HG02938 (cell line): ENCODE data around the gene DNAAF1.
A peak's percentile ranks its signal among the peaks of the same experiment; 100 is the strongest.

Source experiments
- ATAC-seq: cut with Tn5 transposase; IDR thresholded peaks from one replicate; pipeline ENCODE4 v1.9.1; 2021; ENCODE audit warnings: mild to moderate bottlenecking, moderate library complexity; ENCODE audit not compliant: unreplicated experiment

Gene DNAAF1

DNA sequence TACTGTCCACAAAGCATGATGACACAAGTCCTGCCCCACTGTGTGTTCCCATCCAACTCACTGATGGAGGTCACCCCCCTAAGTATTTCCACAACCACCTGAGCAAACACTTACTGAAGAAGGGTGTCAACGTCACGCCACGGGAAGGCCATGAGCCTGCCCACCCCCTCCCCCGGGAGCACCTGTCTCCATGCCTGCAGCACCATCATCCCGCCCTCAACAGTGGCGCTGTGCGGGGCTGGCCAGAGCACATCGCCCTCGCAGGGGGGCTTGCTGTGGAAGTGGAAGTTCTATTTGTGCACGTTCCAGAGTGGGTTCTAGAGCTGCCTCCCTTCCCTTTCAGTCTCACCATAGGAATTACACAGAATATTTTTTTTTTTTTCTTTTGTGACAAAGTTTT is 24.1 kb upstream of the DNAAF1 start:
- ATAC-seq = no peak

DNA sequence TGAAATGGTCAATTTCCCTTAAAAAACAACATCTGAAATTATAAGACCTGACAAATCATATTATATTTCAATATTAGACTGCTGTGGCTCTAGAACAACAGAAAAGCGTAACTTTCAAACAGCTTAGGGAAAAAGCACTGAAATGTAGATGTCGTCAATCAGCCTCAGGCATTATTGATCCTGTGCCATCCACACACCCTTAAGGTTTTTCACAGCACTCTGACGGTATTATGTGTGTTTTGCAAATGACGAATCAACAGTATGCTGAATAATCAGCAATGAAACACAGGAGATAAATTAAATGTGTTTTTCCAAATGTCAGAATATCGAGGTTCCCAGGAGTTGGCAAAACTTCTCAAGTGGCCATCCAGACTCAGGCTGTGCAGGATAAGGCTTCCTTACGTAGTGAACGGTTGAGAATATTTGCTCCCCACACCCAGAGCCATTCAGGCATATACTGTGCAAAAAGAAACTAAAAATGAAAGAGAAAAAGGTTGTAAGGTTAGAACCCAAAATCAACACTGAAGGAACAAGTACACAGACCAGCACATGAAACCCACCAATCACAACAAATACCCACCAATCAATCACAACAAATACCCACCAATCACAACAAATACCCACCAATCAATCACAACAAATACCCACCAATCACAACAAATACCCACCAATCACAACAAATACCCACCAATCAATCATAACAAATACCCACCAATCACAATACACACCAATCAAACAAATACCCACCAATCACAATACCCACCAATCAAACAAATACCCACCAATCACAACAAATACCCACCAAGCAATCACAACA is 20.6 kb upstream of the DNAAF1 start:
- no peak for ATAC-seq

DNA sequence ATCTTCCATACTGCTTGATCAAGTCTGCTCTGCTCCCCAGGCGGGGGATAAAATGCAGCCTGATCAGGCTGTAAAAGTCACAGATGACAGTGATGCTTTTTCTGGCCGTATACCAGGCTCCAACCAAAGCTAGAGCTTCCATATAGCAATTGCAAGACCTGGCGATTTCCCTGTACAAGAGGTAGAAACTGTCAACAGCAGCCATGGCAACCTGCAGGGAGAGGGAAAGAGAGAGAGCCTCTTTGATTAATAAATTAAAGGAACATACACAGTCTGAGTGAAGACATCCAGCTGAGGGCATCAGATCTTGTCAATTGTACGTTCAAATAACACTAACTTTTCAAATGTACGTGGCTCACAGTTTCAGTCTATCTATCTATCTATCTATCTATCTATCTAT is 14.0 kb upstream of the DNAAF1 start:
- ATAC-seq = no peak

DNA sequence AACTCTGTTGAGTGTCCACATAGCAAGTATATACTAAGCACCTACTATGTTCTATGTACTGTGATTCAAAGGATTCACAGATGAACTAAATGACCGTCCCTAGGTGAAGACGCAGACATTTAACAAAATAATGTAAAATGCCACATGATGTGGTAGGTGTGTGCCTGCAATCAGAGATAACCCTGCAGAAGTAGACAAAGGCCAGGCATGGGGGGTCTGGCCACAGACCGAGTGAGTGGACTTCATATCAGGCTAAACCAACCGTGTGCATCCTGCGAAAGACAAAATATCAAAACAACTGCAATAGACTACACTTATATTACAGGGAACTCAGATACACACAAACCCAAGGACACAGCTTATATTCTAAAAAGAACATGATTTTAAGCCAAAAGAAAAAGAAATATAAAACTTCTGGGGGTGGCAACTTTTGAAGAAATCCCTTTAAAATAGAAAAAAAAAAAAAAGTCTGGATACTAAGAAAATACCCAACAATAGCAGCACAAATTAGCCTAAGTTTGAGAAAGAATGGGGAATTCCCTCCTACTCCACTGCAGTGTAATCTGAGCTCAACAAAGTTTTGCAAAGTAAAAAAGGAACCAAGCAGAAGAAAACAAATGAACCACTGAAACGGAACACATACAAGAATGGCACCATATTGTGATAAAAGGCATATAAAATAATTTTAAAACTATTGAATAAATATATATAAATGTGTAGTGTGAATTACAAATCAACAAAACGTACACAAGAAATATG is 12.4 kb upstream of the DNAAF1 start:
- ATAC-seq = no peak

DNA sequence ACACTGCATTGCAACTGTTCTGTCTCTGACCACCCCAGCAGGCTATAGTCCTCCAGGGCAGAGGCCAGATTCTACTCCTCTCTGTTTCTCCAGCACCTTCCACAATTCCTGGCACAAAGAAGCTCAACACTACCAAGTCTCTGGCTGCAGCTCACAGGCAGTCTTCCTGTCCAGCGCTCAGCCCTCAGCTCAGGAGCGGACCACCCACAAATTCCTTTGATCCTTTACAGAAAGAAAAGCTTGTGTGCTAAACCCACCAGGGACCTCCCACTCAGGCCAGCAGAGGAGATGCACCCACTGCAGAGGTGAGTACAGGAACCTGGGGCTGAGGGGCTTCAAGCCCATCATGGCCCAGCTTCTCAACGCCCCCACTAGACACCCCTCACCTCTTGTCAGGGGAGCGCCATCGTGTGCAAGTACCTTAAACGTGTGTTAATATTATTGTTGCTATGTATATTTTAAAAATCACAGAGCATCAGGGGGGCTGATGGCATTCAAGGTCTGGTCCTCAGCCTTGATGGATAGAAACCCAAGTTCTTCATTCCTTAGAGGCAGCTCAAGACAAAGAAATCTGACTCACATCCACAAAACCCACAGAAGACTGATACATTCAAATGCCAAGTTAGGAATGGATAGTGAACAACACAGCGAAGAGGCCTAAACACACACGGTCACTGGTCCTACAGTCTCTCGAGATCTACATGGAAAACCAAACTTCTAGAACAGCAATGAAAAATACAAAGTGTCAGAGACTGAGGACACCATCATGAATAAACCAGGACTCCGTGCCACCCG is 8.6 kb upstream of the DNAAF1 start:
- no peak for ATAC-seq

DNA sequence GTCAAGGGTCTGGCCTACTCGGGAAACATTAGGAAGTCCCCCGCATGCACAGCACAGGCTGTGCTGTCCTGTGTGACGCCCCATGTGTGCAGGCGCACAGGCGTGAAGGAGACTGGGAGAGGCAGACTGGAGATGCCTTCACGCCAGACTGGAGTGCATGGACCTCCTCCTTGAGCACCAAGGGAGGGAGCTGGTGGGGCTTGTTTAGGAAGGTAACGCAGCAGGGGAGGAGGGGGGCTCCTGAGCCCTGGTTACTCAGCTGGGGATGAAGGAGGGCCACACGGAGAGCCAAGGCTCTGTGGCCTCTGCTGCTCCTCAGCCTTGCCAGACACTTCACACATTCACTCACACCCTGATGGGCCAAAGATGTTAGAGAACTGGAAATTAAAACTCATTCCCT is 7.8 kb upstream of the DNAAF1 start:
- ATAC-seq = no peak

DNA sequence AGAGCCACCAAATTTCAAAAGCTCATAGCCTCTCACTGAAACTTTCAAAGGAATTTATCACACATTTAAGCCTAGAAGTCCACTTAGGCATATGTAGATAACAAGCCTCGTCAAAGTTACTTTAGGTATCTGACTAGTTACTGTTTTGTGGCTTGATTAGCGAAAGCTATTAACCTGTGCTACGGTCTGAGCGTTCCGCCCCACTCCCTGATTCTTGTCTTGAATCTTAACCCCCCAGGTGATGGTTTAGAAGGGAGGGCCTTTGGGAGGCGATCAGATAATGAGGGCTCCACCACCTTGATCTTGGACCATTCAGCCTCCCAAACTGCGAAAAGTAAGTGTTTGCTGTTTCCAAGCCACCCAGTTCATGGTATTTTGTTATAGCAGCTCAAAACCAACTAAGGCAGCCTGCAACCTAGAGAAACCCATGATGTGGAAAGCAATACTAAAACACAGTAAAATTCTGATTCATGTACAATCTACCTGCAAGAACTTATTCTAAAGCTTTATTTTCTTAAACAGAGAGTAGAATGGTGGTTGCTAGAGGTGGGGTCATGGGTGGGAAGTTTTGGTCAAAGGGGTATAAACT is 7.2 kb upstream of the DNAAF1 start:
- no peak for ATAC-seq

DNA sequence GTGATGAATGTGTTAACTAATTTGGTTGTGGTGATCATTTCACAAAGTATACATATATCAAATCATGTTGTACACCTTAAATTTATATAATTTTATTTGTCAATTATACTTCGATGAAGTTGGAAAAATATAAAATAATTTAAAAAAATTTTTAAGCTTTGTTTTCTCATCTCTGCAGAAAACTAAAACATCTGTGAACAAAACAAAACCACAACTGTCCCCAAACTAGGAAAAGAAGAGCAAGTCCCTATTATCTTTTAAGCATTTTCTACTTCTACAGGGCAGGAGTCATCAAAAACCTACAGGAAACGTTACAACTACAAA is 6.6 kb upstream of the DNAAF1 start:
- ATAC-seq = no peak

DNA sequence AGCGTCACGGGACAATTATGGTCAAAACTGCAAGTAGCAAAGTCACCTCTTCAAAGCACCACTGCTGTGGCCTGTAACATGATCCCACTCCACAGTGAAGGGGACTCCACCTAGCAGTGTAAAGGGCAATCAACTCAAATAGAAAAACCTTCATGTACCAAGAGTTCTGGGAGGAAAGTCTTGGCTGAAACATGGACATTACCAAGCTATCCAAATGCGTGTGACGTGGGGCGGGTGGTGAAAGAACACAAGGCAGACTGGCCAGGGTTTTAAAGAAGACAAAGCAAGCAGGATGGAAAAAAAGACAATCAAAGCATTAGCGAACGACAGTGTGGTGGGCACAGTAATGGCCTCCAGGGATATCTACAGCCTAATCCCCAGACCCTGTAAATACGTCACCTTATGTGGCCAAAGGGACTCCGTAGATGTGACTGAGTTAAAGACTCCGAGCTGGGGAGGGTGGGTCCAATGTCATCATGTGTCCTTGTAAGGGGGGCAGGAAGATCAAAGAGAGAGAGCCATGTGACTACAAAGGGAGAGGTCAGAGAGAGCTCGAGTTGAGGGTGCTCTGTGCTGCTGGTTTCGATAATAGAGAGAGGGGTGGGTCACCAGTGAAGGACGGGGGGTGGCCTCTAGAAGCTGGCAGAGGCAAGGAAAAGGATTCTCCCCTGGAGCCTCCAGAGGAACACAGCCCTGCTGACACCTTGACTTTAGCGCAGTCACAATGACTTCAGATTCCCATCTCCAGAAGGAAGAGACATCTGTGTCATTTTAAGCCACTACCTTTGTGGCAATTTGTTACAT is 6.1 kb upstream of the DNAAF1 start:
- ATAC-seq = no peak

DNA sequence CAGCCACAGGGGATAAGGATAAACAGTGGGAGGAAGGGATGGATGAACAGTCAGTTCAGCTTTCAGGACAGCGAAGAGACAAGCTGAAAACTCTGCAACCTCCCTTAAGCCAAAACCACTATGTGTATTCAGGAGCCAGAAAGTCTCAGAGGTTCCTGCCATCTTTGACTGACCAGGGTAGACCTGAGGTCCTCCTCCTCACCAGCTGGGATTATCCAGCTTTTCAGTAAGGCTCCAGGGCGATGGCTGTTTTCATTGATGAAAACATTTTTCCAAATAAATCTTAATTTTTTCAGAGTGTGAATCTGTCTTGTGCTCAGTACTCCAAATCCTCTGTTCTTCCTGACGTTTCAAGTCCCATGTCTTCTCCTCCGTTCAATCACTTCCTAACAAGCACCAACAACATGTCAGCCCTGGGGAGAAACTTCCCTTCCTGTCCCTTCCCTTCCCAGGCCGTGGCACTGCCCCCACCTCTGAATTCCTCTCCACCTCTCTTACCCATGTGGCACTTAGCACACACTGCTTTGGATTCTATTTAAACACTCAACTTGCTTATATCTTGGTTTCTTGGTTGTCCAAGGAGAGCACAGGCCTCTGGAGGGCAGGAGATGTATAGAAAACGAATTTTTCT is 5.4 kb upstream of the DNAAF1 start:
- ATAC-seq = no peak

DNA sequence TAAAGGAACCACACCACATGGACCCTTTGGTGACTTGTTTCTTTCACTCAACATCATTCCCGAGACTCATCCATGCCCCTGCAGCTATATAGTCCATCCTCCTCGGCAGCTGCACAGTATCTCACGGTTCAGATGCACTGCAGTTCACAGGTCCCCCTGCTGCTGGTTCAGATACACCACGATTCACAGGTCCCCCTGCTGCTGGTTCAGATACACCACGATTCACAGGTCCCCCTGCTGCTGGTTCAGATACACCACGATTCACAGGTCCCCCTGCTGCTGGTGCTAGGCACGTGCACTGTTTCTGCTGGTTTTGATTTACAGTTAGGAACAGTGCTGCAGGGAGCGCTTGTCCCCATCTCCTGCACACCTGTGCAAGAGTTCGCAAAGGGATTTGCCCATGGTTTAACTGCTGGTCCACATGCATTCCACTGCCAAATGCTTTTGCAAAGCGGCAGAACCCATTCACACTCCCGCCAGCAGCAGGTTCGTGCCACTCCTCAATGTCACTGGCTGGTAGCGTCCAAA is 3.9 kb upstream of the DNAAF1 start:
- ATAC-seq = no peak

DNA sequence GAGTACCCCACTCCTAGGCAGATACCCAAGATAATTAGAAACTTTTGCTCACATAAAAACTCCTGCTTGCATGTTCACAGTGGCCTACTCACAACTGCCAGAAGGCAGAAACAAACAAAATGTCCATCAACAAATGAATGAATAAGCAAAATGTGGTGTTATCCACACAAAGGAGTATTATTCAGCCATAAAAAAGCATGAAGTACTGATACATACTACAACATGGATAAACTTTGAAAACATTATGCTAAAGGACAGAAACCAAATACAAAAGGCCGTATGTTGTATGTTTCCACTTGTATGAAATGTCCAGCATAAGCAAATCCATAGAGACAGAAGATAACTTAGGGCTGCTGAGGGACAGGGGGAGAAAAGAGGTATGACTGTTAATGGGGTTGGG is 2.0 kb upstream of the DNAAF1 start:
- ATAC-seq = no peak

DNA sequence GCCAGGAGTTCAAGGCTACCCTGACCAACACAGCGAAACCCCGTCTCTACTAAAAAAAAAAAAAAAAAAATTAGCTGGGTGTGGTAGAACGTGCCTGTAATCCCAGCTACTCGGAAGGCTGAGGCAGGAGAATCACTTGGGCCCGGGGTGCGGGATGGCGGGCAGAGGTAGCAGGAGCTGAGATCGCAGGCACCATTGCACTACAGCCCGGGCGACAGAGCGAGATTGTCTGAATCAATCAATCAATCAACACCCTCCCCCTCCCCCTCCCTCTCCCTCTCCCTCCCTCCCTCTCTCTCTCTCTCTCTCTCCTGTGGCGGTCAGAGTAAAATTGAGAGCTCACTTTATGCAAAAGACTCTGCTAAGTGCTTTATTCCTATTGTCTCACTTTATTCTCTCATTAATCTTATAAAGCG is 1.3 kb upstream of the DNAAF1 start:
- ATAC-seq = no peak

DNA sequence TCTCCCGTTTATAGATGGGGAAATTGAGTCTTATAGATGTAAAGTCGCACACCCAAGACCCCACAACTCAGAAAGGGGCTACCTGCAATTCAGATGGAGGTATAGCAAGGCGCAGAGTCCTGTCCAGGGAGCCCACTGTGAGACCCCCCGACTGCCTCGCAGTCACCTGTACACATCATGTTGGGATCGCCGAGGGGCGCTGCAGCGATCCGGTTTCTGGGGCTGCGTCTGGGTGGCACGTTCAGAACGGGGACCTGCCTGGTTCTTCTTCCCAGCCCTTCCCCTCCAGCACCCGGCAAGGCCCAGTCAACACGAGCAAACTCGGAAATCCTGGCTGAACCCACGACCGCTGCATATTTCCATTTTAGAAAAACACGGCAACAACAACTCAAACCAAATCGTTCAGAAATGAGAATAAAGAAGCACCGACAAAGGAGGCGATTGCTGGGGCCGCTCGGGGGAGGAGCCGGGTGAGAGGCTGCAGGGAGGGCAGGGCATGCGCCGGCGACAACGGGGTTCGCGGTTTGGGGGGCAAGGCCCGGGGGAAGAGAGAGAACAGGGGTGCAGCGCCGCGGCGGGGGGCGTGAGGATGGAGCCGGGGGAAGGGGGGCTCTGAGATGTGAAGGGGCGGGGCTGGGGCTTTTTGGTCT is 774 bp upstream of the DNAAF1 start:
- ATAC-seq = peak; percentile 18

DNA sequence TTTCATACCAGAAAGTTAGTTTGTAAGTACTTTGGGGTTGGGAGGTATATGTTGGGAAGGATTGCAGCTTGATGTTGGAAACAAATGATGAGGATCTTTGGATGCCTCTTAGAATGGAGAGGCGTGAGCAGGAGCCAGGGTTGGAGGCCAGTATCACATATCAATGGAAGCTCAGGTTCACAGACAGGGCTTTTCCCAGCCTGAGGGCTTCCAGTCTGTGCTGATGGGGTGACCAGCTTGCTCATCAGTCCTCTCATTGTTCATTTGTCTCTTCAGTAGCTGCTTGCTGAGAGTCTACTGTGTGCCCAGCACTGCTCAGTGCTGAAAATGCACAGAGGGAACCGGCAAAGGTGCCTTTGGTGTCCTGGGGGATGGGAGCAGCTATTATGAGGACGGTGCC is 5.8 kb downstream of the DNAAF1 start:
- ATAC-seq = no peak

DNA sequence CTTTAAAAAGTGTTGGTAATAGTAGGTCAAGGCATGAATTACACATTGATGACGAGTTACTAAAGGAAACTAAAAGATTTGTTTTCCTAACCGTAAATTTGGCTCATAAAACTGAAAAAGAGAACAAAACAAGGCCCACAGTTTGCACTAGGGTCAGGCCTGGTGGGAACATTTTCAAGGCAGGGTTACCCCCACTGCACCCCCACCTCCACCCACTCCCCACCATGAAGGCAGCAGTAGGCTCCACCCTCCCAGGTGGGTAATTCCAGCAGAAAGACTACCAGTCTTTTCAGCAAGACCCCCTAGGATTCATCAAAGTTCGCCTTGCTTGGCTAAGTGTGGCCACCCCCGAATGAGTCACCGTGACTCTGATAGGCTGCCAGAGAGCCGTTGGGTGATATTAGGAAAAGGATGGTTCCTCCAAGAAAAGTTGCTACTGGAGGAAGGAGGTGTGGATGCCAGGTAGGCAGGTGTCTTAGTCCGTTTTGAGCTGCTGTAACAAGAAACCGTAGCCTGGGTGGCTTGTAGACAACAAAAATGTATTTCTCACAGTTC is 8.6 kb downstream of the DNAAF1 start:
- no peak for ATAC-seq

DNA sequence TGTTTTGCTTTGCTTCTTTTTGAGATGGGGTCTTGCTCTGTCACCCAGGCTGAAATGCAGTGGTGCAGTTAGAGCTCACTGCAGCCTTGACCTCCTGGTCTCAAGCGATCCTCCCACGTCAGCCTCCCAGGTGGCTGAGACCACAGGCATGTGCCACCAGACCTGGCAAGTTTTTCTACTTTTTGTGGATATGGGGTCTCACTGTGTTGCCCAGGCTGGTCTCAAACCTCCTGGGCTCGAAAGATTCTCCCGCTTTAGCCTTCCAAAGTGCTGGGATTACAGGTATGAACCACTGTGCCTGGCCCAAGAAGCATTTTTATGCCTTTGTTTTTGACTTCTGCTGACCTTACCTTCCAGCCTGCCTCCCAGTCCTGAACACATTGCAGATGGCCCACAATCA is 10.1 kb downstream of the DNAAF1 start:
- no peak for ATAC-seq

DNA sequence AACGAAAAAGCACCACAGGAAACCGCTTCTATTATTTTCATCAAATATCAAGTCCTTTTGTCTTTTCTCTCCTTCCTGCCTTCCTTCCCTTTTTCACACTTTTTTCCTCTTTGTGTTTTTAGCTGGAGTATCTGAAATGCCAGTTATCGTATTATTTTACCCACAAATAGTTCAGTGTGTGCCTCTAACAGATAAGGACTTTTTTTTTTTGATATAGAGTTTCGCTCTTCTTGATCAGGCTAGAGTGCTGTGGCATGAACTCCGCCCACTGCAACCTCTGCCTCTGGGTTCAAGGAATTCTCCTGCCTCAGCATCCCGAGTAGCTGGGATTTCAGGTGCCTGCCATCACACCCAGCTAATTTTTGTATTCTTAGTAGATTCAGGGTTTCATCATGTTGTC is 10.7 kb downstream of the DNAAF1 start:
- ATAC-seq = no peak

DNA sequence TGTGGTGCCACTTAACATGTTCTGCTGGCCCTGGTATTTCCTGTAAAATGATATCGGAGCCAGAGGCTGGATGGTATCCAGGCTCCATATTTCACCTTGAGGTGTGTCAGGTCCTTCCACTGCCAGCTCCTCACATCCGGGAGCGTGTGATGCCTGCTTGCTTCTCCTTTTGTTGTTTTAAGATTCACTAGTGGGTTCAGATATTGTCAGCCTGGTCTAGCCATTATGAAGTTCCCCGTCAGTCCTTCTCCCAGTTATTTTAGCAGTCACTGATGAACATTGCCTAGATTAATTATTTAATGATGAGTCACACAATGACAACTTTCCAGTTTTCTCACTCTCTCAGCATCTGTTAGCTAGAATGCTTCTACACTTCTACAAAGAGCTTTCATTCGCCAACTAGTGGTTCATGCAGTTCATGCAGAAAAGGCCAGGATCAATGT is 11.3 kb downstream of the DNAAF1 start:
- ATAC-seq = no peak
